ENCODE measurements around the gene RAB11FIP3.

DNA sequence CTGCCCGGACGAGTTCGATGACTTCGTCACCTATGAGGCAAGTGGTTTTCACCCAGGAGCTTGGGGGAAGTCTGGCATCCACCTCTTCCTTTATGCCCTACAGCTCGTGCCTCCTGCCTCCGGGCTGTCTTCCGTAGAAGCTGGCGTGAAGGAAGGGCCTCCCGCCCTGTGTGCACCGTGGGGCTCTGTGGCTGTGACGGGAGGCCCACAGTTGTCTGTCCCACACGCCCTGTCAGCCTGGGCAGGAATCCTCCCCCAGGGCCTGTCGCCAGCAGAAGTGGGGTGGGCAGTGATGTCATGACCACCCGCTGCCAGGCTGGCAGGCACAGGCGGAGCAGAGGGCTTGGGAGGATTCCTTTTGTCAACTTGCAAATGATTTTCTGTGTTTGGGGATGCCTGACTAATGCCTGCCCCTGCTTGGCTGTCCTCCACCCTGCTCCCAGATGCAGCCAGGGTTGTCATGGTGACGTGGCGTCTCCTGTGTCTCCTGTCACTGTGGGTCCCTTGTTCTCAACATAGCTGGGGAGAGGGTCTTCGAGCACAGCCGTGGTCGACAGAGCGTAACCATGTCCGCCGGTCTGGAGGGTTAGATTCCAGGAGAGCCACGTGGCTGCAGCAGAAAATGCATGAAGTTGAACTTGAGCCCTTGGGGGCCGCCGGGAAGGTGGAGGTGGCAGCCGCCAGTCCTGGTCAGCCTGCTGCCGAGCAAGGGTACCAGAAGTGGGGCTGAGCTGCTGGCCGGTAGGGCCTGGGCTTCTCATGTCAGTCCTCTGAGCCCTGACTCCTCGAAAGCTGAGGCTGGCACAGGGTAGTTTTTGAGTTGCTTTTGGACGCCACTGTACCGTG, 46.1 kb downstream of the RAB11FIP3 start:
- no peak for TF ChIP-seq NFIC (IDR thresholded peaks at IDR 0.05)
- no peak for TF ChIP-seq ZBTB7A (IDR thresholded peaks at IDR 0.05; ENCODE audit: low read depth)
